A549 (cell line): ENCODE data around the gene PTPRN2.

Source experiments
- CEBPB ChIP-seq, 2 experiments: fragments of >200 bp in 1 of 2; sonication (Bioruptor Twin) in 1 of 2; formaldehyde crosslinking in 1 of 2; IDR thresholded peaks; 2 replicates each; pipeline ENCODE4 v1.6.1; 2012 to 2016
- EP300 ChIP-seq, 2 experiments: fragments of >200 bp; sonication (Bioruptor Twin); formaldehyde crosslinking; IDR thresholded peaks; 2 replicates in 1 of 2; 3 replicates in 1 of 2; pipeline ENCODE4 v1.6.1; 2016 to 2017
- POLR2A ChIP-seq: IDR thresholded peaks from 2 replicates; pipeline ENCODE4 v1.6.1; 2012; ENCODE audit warnings: mild to moderate bottlenecking, low read length
- RAD21 ChIP-seq, 2 experiments: fragments of >200 bp in 1 of 2; sonication (Bioruptor Twin) in 1 of 2; formaldehyde crosslinking in 1 of 2; IDR thresholded peaks in 1 of 2; conservative IDR thresholded peaks in 1 of 2; 2 replicates in 1 of 2; 3 replicates in 1 of 2; pipeline ENCODE4 v1.6.1; 2012 to 2018; ENCODE audit warnings: inconsistent platforms in 1 of 2
- RCOR1 ChIP-seq: fragments of 150-350 bp; IDR thresholded peaks from 2 replicates; pipeline ENCODE4 v1.6.1; 2014; ENCODE audit warnings: antibody characterized with exemption, low read length, low read depth
- ZNF302 ChIP-seq: fragments of 250-450 bp; sonication (Bioruptor Pico); IDR thresholded peaks from 2 replicates; pipeline ENCODE4 v1.9.0; 2021; ENCODE audit warnings: inconsistent platforms, mild to moderate bottlenecking, moderate library complexity
- TF ChIP-seq, protein P1 (sequence below): fragments of >200 bp; sonication (Bioruptor Twin); formaldehyde crosslinking; IDR thresholded peaks from 3 replicates; pipeline ENCODE4 v1.5.1; 2016
- TF ChIP-seq, protein P2 (sequence below): fragments of >200 bp; sonication (Bioruptor Twin); formaldehyde crosslinking; IDR thresholded peaks from 3 replicates; pipeline ENCODE4 v1.6.1; 2016

DNA sequence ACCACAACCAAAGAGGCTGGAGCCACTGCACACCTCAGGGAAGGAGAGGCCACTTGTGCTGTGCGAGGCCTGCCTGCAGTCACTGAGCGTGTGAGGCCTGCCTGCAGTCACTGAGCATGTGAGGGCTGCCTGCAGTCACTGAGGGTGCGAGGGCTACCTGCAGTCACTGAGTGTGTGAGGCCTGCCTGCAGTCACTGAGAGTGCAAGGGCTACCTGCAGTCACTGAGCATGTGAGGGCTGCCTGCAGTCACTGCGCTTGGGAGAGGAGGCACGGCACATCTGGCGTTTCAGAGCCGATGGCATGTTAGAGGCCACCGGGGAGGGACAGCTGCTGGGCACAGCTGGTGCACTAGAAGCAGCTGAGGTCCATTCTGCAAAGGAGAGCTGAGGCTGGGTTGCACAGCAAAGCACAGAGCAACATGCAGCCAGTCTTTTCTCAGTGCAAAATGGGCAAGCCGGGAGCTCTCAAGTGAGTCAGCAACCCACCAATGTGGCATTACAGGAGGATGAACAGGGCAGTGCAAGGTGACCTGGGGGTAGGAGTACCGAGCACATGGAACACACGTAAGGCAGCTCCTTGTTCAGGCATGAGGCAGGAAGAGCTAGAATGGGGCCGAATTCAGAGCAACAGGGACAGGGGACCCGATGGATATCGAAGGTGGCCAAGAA, 540.1 kb downstream of the PTPRN2 start:
- TF ChIP-seq, protein P1, sequence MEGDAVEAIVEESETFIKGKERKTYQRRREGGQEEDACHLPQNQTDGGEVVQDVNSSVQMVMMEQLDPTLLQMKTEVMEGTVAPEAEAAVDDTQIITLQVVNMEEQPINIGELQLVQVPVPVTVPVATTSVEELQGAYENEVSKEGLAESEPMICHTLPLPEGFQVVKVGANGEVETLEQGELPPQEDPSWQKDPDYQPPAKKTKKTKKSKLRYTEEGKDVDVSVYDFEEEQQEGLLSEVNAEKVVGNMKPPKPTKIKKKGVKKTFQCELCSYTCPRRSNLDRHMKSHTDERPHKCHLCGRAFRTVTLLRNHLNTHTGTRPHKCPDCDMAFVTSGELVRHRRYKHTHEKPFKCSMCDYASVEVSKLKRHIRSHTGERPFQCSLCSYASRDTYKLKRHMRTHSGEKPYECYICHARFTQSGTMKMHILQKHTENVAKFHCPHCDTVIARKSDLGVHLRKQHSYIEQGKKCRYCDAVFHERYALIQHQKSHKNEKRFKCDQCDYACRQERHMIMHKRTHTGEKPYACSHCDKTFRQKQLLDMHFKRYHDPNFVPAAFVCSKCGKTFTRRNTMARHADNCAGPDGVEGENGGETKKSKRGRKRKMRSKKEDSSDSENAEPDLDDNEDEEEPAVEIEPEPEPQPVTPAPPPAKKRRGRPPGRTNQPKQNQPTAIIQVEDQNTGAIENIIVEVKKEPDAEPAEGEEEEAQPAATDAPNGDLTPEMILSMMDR: no peak
- no peak for TF ChIP-seq CEBPB (IDR thresholded peaks at IDR 0.05)
- no peak for TF ChIP-seq ZNF302 (CRISPR knock-in tag)
- no peak for TF ChIP-seq RAD21 (conservative IDR thresholded peaks at IDR 0.05 in 1 of 2, IDR thresholded peaks at IDR 0.05 in 1 of 2)
- no peak for TF ChIP-seq EP300 (IDR thresholded peaks at IDR 0.05)
- TF ChIP-seq, protein P2, sequence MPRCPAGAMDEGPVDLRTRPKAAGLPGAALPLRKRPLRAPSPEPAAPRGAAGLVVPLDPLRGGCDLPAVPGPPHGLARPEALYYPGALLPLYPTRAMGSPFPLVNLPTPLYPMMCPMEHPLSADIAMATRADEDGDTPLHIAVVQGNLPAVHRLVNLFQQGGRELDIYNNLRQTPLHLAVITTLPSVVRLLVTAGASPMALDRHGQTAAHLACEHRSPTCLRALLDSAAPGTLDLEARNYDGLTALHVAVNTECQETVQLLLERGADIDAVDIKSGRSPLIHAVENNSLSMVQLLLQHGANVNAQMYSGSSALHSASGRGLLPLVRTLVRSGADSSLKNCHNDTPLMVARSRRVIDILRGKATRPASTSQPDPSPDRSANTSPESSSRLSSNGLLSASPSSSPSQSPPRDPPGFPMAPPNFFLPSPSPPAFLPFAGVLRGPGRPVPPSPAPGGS: no peak
- TF ChIP-seq POLR2A: no peak
- TF ChIP-seq RCOR1: no peak
